GM18520 (cell line): ENCODE data around the gene PKP4.

Experiments used
- ATAC-seq: cut with Tn5 transposase; IDR thresholded peaks from one replicate; pipeline ENCODE4 v1.9.1; 2021; ENCODE audit not compliant: unreplicated experiment

Gene PKP4

DNA sequence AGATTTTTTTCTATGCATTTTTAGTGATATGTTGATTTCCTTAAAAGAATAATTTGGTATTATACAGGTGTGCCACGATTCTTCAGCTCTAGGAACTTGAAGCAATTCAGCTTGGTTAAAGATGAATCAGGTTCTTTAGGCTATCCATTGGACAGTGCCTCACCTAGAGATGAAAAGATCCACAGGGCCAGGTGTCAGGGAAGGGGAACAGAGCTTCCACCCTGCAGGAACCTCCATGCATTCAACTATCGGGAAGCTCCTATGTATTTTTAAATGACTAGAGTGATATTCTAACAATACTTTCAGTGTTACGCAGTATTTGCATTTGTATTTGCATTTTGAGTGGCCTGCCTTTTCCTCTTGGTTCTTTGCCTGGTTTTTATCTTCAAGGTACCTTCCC is 40.2 kb downstream of the PKP4 start:
- no peak for ATAC-seq

DNA sequence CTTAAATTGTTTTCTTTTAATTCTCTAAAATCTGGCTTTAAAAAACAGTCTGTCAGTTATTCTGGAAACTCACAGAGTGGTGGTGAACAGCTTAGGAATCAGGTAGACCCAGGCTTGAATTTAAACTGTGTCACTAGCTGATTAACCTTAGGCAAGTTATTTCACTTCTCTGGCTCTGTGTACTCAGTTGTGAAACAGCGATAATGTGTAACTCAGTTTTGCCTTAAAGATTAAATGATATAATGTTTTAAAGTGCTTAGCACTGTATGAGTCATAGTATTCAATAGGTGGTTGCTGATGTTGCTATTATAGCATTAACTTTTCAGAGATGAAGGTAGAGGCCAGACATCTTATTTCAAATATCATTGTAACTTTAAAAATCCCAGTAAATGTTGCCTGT is 40.7 kb downstream of the PKP4 start:
- no peak for ATAC-seq

DNA sequence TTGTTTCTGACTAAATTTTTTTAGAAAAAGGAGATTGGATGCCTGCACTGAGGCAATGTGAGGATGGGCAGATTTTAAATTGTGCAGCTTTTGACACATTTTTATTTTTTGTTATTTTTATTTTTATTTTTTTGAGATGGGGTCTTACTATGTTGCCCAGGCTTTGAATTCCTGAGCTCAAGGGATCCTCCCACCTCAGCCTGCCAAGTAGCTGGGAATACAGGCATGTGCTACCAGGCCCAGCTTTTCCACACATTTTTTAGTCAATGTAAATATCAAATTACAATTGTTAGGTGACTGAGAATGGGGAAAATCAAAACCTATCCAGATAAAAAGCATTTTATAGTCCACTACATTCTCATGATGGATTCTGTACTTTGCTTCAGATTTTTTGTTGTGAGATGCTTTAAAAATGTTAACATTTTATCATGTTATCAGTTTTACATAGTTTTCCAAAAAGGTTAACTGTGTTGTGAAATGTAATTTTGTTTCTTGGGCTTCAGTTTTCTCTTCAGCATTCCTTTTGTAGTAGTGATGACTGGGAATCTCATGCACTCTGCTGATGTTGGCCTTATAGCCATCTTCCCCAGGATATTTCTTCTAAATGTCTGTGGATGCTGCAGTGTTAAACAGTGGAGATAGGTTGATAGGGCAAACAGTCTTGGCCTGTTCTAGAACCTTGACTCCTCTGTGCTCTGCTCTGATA is 41.4 kb downstream of the PKP4 start:
- ATAC-seq = no peak

DNA sequence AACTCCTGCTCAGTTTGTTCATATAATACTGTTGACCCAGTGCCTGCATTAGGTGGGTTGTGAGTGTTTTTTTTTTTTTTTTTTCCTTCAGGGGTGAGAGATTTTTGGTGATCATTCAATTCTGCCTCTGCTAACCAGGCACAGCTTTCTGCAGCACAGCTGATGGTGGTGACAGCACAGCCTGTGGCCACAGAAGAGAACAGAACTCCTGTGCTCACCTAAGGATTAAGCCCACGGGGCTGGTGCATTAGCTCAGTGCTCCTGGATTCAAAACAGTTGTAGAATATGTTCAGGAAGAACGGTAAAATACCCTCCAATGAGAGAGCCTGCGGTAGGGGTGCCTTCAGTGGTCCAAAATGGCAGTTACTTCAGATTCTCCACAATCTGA is 42.0 kb downstream of the PKP4 start:
- ATAC-seq = no peak

DNA sequence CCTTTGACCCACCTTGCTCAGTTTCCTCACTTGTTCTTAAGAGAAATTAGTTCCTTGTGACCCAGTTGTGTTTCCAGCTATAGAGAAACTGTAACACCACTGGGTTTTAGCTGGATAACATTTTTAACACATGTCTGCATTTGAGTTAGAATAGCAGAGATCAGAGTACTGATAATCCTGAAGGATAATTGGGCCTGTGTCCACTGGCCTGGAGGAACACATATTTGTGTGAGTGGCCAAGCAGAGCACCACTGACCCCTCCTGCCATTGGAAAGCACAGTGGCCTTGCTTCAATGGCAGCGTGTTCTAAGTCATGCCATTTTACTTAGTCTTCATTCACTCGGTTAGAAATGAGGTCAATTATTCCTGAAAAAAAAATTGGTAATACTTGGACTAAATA is 42.6 kb downstream of the PKP4 start:
- no peak for ATAC-seq

DNA sequence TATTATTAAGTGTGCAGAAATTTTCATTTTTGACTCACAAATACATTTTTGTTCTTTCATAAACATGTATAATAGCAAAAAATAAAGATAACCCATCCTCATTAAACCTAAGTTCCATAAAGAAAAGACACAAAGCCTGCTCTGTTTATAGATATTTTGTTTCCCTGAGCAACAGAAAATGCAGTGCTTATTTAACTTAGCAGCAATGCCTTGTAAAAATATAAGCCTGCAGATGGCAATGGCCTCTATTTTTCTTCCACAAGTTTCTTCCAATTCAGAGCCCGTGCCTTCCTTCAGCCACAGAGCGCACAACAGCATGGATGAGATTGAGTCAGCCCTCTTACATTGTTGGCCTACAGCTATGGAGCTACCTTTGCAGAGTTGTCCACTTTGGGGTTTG is 43.6 kb downstream of the PKP4 start:
- no peak for ATAC-seq

DNA sequence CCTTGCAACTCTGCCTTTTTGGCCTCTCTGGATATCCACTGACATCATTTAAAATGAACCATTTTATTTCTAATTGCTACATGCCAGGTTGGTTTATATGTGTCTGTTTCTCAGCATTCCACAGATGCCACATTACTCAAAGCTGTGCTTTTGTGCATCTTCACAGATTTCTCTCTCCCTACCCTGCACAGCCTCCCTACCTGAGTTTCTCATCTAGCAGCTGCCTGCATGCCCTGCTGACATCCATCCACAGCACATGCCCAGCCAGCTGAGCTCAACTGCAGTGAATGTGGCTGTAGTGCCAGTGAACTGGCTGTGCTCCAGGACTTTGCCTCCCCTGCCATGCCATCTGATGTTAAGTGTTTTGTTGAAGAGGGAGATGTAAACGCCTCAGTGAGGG is 44.5 kb downstream of the PKP4 start:
- ATAC-seq = no peak

DNA sequence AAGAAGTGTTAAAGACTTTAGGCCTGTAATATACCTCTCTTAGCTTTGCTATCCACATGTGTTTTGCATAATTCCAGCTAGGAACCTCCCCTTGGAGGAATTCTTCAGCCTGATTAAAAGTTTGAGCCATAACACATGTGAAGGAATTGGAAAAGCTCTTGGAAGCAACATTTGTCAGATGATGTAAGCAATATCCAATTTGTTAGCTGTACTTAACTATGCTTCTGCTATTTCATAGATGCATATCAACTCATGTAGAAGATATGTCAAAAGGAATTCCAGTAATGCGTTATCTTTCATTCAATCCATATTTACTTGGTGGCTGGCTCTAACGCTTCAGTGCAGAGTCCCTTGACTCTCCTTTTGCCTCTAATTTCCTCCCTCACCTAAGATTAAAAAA is 46.2 kb downstream of the PKP4 start:
- no peak for ATAC-seq

DNA sequence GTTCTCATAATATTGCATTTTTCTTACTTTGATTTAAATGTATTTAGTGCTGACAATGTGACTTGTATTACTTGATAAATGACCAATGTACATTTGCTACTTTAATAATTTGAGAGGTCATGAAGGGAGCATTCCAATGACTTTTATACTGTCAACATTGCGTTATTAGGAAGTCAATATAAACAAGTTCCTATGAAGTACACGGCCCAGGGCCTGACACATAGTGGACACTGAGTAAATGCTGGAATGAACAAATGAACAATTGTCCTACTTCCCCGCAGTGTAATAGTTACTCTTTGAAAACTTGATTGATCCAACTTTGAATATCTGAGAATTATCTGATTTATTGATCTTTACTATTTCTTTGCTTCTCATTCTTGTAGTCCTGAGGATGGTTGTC is 47.3 kb downstream of the PKP4 start:
- ATAC-seq = no peak

DNA sequence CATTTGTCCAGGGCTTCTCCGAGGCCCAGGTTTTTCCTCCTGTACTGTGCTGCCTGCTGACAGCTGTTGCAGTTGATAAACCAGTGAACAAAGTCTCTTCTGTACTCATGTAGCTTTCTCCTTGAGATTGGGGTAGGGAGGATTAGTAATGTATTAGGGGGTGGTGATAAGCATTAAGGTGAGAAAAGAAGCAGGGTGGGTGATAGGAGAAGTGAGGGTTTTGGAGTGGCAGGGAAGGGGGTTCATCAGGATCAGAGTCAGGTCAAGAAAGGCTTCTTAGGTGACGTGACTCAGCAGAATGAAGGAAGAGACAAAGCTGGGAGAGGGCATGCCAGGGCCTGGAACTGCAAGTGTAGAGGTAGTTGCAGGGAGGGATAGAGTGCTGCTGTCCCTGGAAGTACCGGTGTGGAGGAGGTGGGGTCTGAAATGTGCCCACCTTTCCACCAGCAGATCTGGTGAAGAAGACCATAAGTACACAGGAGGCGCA is 48.7 kb downstream of the PKP4 start:
- ATAC-seq = no peak

DNA sequence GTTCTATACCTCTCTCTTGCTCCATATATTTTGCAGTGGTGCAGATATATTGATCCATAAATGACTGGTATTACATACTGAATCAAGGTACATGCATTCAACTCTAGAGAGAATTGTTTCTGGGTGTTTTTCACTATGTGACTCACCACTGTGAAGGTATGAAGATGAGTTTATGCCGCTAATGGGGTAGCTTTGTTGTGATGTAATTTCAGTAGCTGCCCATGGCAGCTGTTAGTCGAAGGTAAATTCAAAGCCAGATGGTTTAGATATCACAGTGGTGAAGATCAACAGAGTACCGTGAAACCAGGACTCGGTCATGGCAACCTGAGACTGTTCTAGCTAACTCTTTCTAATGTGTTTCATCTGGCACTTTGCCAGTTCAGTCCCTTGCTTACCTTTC is 50.4 kb downstream of the PKP4 start:
- peak; percentile 80 for ATAC-seq

DNA sequence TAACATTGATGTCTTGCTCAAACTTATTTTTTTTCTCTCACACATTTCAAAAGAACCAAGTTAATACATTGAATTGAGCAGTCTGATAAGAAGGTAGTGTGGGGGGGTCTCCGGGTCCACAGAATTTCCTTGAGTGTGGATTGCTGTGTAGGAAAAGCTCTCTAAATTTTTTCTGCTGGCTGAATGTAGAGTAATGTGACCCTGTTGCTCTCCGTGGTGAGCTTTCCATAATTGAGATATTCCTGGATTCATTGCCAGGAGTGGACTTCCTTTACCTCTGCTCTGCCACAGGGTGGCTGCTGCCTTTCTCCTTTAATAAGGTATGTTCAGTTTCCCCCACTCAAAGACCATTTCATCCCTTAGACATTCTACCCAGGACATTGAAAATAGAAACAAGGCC is 50.9 kb downstream of the PKP4 start:
- no peak for ATAC-seq

DNA sequence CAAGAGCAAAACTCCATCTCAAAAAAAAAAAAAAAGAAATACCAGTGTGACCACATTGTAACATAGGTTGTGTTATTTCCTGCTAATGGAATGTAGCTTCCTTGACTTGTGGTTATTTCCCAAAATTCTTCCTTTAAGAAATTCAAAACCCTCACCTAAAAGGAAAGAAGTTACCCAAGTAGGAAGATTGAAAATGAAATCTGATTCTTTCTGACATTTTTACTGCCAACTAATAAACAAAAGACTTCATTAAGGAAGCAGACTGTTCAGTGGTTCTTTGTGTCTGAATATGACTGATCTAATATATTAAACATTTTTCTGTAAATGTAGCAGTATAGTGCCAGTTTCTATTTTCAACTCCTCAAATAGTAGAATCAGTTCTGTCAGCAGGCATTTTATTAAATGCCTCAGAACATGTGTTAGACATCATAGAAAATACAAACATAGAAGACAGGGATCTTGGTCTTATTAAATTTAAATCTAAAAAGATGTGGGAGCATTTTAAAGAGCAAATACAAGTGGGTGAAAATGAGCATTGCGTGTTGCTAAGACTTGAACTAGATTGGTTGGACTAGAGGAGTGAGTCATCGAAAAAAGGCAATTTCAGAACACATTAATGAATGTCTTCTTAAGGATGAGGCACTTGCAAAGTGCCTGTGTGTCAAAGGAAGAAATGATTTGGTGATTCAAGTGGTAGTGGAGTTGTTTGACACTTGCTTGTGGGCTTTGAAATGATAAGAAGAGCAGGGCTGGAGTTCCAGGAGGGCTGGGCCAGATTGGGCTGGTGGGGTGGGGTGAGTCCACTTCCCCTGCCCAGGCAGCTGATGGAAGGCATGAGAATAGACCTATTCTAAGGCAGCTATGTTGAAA is 53.4 kb downstream of the PKP4 start:
- ATAC-seq = no peak

DNA sequence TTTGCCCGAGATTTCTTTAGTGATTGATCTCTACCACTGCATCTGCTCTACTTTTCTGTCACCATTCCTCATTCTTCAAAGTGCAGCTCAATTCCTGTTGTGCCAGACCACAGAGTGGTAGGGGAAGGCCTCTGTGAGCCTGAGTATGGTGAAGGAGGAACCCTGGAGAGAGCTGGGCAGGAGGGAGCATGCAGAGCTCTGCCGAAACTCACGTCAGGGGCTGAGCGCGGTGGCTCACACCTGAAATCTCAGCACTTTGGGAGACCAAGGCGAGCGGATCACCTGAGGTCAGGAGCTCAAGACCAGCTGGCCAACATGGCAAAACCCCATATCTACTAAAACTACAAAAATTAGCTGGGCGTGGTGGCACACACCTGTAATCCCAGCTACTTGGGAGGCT is 54.1 kb downstream of the PKP4 start:
- ATAC-seq = no peak

DNA sequence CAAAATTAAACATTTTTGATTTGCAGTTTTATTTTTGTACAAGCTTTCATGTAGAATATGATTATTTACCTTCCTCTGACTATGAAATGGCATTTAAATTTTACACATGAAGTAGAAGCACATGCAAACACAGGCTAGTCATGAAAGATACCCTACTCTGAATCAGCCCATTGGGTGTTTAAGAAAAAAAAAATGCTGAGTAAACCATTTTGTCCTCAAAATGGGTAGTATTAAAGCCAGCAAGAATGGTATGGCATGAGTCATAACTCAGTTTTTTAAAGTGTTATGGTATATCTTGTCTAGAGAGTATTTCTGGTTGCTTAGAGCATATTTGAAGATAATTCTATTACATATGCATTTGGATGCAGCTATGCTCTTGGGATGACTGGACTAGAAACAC is 55.0 kb downstream of the PKP4 start:
- ATAC-seq = no peak

DNA sequence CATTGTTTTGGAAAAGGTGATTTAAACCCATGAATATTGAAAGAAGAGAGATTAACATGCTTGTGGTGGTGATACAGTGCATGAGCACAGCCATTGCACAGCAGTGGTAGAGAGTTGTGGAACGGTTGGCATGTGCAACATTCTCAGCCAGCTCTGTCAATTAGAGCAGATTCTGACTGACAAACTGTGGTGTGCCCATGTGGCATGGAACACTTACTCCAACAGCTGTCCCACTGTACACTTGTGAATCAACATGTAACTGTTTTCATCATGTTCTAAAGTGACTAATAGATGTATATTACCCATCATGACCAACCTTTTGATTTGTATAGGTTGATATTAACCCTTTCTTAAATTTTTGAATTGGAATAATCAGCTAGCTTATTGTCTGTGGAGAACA is 55.6 kb downstream of the PKP4 start:
- no peak for ATAC-seq

DNA sequence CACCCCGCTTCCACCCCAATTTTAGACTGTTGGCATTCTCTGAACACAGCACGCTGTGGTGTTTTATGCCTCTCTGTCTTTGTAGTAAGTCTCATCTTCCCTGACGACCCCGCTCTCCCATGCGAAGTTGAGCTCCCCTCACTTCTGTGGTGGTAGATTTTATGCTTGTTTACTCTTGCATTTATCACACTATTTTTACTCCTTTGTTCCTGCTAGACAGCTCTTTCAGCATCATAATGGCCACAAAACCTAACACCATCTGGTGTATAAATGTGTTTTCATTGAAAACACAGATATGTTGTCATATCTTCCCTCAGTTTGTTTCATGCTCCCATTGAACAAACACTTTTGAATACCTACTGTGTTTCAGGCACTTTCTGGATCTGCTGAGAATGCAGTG is 57.1 kb downstream of the PKP4 start:
- ATAC-seq = no peak

DNA sequence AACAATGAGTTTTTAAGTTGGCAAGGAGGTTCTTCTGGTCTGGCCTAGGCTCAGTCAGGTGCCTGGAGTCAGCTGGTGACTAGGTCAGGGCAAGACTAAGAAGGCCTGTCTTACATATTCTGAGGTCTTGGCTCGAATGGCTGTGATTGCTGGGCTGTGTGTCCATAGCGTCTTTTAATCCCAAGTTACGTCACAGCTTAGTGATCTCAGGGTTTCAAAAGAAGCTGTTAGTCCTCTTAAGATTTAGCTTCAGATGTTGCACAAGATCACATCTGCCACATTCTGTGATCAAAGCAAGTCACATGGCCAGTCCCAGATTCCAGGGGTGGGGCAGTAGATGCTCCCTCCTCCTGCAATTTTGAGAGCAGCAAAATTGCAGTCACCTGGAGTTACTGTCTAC is 61.3 kb downstream of the PKP4 start:
- no peak for ATAC-seq

DNA sequence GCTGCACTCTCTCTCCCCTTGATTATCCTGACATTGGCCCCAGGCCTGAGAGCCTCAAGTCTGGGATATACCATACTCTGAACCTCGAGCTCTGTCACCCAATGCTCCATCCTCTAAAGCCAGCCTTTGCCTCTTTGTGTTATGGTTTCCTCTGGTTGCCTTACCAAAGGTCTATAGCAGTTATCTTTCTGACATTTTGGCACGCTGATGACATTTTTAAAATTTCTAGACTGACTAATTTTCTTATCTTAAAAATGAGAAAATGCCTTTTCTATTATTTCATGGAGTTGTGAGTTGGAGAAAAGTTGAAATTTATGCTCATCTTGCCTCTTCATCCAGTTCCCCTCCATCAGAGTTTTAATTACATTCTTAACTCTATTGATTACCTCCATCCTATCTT is 62.7 kb downstream of the PKP4 start:
- ATAC-seq = no peak

DNA sequence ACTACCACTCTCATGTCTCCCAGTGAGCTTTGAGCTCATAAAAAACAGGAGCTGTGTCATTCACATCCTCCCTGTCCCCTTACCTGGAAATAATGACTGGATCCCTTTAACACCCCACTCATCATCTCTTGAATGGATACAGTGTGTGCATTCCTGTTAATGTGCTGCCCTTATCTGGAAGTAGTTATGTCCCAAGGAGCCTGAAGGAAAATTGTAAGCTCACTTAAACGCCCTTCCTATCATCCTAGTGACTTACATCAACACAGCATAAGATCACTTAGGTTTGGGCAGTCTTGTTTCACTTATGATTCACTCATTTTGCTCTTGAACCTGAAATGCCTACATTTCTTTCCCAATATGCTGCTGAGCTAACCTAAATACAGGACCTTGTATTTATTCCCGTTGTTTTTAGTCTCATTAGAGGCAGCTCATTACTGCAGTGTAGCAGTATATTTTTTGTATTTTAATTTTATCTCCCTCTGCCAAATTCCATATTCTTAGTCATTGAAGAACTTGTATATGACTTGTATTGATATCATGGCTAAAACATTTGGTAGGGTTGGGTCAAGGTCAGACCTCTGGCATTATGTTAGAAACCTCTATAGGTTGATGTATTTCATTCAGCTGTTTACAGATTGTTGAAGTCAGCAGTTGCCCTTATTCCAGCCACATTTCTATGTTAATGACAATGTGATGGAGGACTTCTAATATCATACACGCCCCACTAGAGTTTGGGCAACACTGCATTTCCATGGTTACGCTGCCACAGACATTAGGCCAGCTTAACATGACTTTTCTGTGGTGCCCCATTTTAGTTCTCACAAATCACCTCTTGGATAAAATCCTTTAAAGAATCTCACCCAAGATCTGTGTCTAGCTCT is 72.9 kb downstream of the PKP4 start:
- ATAC-seq = no peak

DNA sequence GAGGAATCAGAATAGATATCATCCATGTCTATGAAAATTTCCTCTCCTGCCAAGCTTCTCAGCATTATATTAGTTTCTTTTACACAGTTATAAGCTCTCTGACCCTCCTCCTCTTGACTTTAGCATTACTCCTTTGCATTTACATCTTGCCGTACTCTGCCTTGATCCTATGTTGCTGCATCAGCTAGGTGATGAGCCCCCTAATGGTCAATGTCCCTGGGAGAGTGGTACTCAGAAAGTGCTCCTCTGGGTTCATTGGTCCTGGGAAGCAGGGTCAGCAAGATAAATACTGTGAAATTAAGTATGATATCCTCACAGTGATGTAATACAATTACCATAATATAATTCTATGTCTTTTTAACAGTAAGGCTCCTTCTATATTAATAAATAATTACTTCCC is 74.1 kb downstream of the PKP4 start:
- ATAC-seq = no peak

DNA sequence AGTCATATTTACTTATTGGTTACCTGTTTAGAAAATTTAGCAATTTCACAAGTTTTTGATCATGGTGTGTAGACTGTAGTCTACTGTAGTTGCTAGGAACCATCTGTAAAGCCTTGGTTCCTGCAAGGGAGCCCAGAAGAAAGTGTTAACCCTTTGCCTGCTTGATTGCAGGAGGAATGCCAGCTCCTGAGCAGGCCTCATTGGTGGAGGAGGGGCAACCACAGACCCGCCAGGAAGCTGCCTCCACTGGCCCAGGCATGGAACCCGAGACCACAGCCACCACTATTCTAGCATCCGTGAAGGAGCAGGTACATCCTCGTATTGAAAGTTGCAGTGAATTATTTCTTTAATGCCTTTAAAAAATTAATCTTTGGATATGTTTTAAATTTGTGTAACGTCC is 76.3 kb downstream of the PKP4 start:
- ATAC-seq = no peak
